ENCODE results near the gene TMEM253.

TMEM253 gene

GRCh38 chr14:21068521-21069387 lies 32.1 kb upstream of the TMEM253 start:
- H3K27ac Mint-ChIP-seq = peak overlapping the region; percentile 61

GRCh38 chr14:21069388-21070082 lies 31.3 kb upstream of the TMEM253 start:
- Mint-ChIP-seq H3K27ac (peak overlapping the region; percentile 61), H3K4me3 (peak overlapping the region; percentile 83), H3K4me1 (peaks cover 40% of the 10 kb centered on the region), H3K36me3 (no peaks in the 10 kb centered on the region), H3K9me3 (no peaks in the 10 kb centered on the region)
- DNase-seq (ENCODE audit: low spot score in 2 of 2) (no peak), ATAC-seq (no peak)

More at GRCh38 chr14:21068521-21069387, 32.1 kb upstream of the TMEM253 start:
- peaks cover 40% of the 10 kb centered on the region for H3K4me1 Mint-ChIP-seq
- H3K36me3 Mint-ChIP-seq = no peaks in the 10 kb centered on the region
- no peaks in the 10 kb centered on the region for H3K9me3 Mint-ChIP-seq
- peak in 1 of 2 donors; percentile 69 for DNase-seq (ENCODE audit: low spot score in 2 of 2)
- peak; percentile 72 for ATAC-seq
- peak overlapping the region; percentile 83 for H3K4me3 Mint-ChIP-seq

GRCh38 chr14:21070083-21070609 lies 30.7 kb upstream of the TMEM253 start, which contains the start of gene ARHGEF40:
Gene ARHGEF40 (plus strand): TSS chr14:21070304. CDS start chr14:21070397, 93 bp downstream.
- Mint-ChIP-seq H3K4me1 (peaks cover 40% of the 10 kb centered on the region), H3K27ac (peak within 1 kb of the TSS; percentile 61), H3K4me3 (peak within 1 kb of the TSS; percentile 83), H3K9me3 (no peaks in the 10 kb centered on the region), H3K36me3 (no peaks in the 10 kb centered on the region)
- no peak for DNase-seq (ENCODE audit: low spot score in 2 of 2)
- no peak for ATAC-seq

GRCh38 chr14:21070610-21071224 lies 30.1 kb upstream of the TMEM253 start:
- Mint-ChIP-seq H3K27ac (peak overlapping the region; percentile 61), H3K9me3 (no peaks in the 10 kb centered on the region), H3K4me1 (peaks cover 40% of the 10 kb centered on the region), H3K36me3 (no peaks in the 10 kb centered on the region), H3K4me3 (peak overlapping the region; percentile 83)
- DNase-seq (ENCODE audit: low spot score in 2 of 2) (no peak), ATAC-seq (peak; percentile 43)

DNA sequence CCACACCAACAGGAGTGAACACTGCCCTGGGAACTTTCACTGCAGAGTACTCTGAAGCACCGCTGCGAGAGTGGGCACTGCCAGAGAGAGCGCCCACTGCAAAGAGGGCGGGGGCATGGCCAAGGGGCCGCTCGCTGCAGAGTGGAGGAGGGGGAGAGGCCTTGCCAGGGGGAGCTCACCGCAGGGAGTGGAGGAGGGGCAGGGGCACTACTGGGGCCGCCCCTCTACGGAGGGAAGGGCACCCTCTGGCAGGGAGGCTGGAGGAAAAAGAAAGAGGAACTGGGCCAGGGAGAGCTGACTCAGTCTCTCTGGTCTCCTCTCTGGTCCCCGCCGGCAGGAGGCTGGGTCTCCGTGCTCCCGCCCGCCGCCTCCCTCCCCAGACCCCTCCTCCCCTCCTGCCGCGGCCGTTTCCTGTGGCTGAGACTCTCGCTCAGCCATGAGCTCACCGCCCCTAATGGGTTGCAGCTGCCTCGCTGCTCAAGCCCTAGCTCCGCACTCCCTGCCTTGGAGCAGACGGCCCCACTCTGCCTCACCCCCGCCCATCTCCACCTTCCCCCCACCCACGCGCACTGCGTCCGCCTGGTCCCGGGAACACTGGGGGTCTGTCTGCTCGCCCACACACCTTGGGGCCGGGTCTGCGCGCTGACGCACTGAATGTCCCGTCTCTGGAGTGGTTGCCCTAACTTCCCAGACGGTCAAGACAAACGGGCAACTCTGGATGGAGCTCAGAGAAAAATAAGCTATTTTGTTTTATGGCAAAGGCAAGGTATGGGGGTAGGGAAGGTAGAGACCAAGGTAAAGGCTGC lies 29.4 kb upstream of the TMEM253 start:
- H3K9me3 Mint-ChIP-seq = no peaks in the 10 kb centered on the region
- peak; percentile 39 to 60 for DNase-seq (ENCODE audit: low spot score in 2 of 2)
- peaks cover 40% of the 10 kb centered on the region for H3K4me1 Mint-ChIP-seq
- peak; percentile 72 for ATAC-seq
- no peaks in the 10 kb centered on the region for H3K36me3 Mint-ChIP-seq
- H3K4me3 Mint-ChIP-seq = peak overlapping the region; percentile 83
- peak overlapping the region; percentile 61 for H3K27ac Mint-ChIP-seq

DNA sequence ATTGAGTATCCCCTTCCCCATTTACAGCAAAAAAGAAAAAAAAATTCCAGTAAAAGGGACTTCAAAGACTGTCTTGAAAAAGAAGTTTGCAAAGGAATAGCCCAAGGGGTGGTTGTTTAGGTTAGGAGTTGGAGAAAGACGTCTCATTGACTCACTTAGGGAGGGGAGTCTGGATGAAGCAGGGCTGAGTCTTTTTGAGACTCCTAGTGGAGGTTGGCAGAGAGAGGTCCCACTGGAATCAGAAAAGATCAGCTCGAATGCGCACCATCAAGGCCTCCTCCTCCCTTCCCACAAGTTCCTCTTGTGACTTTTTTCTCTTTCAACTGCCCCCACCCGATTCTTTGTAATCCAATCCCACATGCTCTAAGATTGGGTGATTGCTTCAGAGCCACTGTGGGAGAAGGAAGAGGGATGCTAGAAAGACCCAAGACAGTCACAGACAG lies 28.8 kb upstream of the TMEM253 start:
- peaks cover 40% of the 10 kb centered on the region for H3K4me1 Mint-ChIP-seq
- no peak overlapping the region for H3K27ac Mint-ChIP-seq
- H3K36me3 Mint-ChIP-seq = no peaks in the 10 kb centered on the region
- no peaks in the 10 kb centered on the region for H3K9me3 Mint-ChIP-seq
- ATAC-seq = no peak
- peak overlapping the region; percentile 83 for H3K4me3 Mint-ChIP-seq
- DNase-seq (ENCODE audit: low spot score in 2 of 2) = no peak

GRCh38 chr14:21072781-21073339 lies 28.0 kb upstream of the TMEM253 start:
- no peak overlapping the region for H3K27ac Mint-ChIP-seq
- no peak for ATAC-seq
- no peaks in the 10 kb centered on the region for H3K9me3 Mint-ChIP-seq
- no peaks in the 10 kb centered on the region for H3K36me3 Mint-ChIP-seq
- H3K4me1 Mint-ChIP-seq = peaks cover 40% of the 10 kb centered on the region
- DNase-seq (ENCODE audit: low spot score in 2 of 2) = no peak
- H3K4me3 Mint-ChIP-seq = peak overlapping the region; percentile 83

GRCh38 chr14:21073921-21074320 lies 26.9 kb upstream of the TMEM253 start:
- Mint-ChIP-seq H3K4me1 (peaks cover 34% of the 10 kb centered on the region), H3K27ac (no peak overlapping the region), H3K9me3 (no peaks in the 10 kb centered on the region), H3K4me3 (no peak overlapping the region), H3K36me3 (no peaks in the 10 kb centered on the region)
- ATAC-seq = no peak
- DNase-seq (ENCODE audit: low spot score in 2 of 2) = no peak

DNA sequence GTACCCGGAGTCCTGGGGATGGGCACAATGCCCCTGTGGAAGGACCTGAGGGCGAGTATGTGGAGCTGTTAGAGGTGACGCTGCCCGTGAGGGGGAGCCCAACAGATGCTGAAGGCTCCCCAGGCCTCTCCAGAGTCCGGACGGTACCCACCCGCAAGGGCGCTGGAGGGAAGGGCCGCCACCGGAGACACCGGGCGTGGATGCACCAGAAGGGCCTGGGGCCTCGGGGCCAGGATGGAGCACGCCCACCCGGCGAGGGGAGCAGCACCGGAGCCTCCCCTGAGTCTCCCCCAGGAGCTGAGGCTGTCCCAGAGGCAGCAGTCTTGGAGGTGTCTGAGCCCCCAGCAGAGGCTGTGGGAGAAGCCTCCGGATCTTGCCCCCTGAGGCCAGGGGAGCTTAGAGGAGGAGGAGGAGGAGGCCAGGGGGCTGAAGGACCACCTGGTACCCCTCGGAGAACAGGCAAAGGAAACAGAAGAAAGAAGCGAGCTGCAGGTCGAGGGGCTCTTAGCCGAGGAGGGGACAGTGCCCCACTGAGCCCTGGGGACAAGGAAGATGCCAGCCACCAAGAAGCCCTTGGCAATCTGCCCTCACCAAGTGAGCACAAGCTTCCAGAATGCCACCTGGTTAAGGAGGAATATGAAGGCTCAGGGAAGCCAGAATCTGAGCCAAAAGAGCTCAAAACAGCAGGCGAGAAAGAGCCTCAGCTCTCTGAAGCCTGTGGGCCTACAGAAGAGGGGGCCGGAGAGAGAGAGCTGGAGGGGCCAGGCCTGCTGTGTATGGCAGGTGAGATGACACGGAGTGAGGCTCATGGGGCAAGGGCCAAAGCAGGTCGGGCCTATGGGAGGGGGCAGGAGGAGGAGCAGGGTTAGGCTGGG lies 26.2 kb upstream of the TMEM253 start:
- ATAC-seq (no peak), DNase-seq (ENCODE audit: low spot score in 2 of 2) (no peak)
- Mint-ChIP-seq H3K4me1 (peaks cover 26% of the 10 kb centered on the region), H3K36me3 (no peaks in the 10 kb centered on the region), H3K4me3 (no peak overlapping the region), H3K9me3 (no peaks in the 10 kb centered on the region), H3K27ac (peak overlapping the region; percentile 54)

DNA sequence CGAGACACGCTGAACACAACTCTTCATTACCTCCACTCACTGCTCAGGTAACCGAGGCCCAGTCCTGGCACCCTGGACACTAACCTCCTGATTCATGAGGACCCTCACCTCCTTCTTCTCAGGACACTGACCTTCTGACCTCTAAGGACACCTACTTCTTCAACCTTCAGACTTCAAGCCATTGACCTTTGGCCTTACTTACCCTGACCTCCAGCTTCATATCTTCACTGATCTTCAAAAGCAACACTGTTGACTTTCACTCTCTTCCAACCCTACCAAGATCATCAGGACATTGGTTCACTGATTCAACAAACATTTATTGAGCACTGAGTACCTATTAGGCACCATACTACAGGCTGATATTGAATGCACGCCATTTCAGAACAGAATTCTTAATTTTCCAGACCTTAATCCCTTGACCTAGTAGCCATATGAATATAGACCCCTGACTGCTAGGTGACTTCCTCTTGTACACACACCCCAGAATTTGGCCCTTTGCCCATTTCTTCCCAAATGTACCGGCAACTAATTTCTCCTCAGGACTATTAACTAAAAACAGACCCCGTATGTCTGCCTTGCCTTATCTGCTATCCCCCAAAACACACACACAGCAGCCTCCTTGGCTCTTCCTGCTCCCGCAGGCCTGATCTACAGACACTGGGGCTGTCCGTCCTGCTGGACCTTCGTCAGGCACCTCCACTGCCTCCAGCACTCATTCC lies 25.0 kb upstream of the TMEM253 start:
- ATAC-seq = no peak
- Mint-ChIP-seq H3K4me3 (no peak overlapping the region), H3K4me1 (peaks cover 17% of the 10 kb centered on the region), H3K27ac (no peak overlapping the region), H3K9me3 (no peaks in the 10 kb centered on the region), H3K36me3 (no peaks in the 10 kb centered on the region)
- DNase-seq (ENCODE audit: low spot score in 2 of 2) = no peak

DNA sequence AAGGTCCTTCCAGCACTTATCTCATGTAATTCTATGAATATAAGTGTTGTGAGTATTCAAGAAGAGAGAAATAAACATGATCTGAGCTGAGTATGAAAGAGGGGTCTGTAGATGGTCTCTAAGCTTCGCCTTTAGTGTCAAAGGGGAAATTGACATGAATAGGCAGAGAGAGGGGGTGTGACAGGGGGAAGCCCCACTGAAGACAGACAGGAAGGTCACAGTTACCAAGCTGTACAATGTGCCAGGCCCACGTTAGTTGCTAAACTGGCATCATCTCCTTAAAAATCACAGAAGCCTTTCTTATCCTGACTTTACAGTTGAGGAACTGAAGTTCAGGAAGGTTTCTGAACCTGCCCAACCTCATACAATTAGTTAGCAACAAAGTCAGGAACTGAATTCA lies 23.2 kb upstream of the TMEM253 start:
- Mint-ChIP-seq H3K27ac (no peak overlapping the region), H3K4me3 (no peak overlapping the region), H3K9me3 (no peaks in the 10 kb centered on the region), H3K4me1 (no peaks in the 10 kb centered on the region), H3K36me3 (no peaks in the 10 kb centered on the region)
- no peak for DNase-seq (ENCODE audit: low spot score in 2 of 2)
- ATAC-seq = no peak

- no peak overlapping the region for H3K4me3 Mint-ChIP-seq
These were observed 22.6 kb upstream of the TMEM253 start for GRCh38 chr14:21078287-21078686.

GRCh38 chr14:21078726-21079125 lies 22.1 kb upstream of the TMEM253 start:
- ATAC-seq (no peak), DNase-seq (ENCODE audit: low spot score in 2 of 2) (no peak)
- no peaks in the 10 kb centered on the region for H3K9me3 Mint-ChIP-seq
- no peaks in the 10 kb centered on the region for H3K4me1 Mint-ChIP-seq
- H3K27ac Mint-ChIP-seq = no peak overlapping the region
- H3K36me3 Mint-ChIP-seq = no peaks in the 10 kb centered on the region
- no peak overlapping the region for H3K4me3 Mint-ChIP-seq

More at GRCh38 chr14:21078287-21078686, 22.6 kb upstream of the TMEM253 start:
- DNase-seq (ENCODE audit: low spot score in 2 of 2) (no peak), ATAC-seq (no peak)
- Mint-ChIP-seq H3K36me3 (no peaks in the 10 kb centered on the region), H3K4me1 (no peaks in the 10 kb centered on the region), H3K9me3 (no peaks in the 10 kb centered on the region), H3K27ac (no peak overlapping the region)
